ENCODE measurements around the gene ZBTB12.
"Not testable (repeated sequence)": the region's sequence is repeated elsewhere in the genome, so short reads cannot be mapped to it uniquely, and the experiment has no call there.

Gene ZBTB12

DNA sequence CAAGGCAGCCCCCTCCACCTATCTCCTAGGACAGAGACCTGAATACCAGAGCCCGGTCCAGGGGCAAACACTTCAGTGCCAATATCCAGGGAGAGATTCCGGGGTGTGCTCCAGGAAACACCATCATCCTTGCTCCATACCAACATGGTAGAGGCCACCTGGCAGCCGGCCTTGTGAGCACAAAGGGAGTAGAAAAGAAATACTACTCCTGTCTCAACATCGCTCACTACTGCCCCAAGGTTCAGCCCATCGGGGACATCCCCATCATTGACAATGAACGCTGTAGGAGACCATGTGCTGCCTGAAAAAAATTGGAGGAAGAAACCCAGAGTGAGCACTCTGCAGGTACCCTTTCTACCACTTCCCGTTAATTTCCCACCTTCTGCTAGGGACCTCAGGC, 40.7 kb downstream of the ZBTB12 start:
- no peak for DNase-seq (ENCODE audit: low read depth)
- H3K4me3 ChIP-seq (ENCODE audit: low read depth, low read length), result no peak overlapping the region
- TF ChIP-seq, protein P1, sequence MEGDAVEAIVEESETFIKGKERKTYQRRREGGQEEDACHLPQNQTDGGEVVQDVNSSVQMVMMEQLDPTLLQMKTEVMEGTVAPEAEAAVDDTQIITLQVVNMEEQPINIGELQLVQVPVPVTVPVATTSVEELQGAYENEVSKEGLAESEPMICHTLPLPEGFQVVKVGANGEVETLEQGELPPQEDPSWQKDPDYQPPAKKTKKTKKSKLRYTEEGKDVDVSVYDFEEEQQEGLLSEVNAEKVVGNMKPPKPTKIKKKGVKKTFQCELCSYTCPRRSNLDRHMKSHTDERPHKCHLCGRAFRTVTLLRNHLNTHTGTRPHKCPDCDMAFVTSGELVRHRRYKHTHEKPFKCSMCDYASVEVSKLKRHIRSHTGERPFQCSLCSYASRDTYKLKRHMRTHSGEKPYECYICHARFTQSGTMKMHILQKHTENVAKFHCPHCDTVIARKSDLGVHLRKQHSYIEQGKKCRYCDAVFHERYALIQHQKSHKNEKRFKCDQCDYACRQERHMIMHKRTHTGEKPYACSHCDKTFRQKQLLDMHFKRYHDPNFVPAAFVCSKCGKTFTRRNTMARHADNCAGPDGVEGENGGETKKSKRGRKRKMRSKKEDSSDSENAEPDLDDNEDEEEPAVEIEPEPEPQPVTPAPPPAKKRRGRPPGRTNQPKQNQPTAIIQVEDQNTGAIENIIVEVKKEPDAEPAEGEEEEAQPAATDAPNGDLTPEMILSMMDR (IDR thresholded peaks at IDR 0.05; ENCODE audit: low read depth, low read length, missing control alignments), result no peak

DNA sequence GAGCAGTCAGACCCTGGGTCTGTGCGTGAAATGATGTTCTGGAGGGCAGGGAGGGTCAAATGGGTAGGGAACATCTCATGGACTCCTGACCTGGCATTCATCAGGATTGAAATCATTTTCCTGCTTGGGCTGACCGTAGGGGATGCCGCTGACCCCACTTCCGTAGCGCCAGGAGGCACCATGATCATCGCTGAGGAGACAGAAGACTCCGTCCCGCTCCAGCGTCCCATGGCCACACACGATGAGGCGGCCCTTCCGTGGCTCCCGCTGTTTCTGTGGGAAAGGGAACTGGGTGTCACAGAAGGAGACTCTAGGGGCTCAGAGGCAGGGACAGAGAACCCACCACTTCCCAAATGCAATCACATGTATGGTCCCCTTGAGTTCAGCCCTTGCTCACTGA, 41.5 kb downstream of the ZBTB12 start:
- TF ChIP-seq, protein P1 (IDR thresholded peaks at IDR 0.05; ENCODE audit: low read depth, low read length, missing control alignments), result no peak
- no peak for DNase-seq (ENCODE audit: low read depth)
- no peak overlapping the region for H3K4me3 ChIP-seq (ENCODE audit: low read depth, low read length)

DNA sequence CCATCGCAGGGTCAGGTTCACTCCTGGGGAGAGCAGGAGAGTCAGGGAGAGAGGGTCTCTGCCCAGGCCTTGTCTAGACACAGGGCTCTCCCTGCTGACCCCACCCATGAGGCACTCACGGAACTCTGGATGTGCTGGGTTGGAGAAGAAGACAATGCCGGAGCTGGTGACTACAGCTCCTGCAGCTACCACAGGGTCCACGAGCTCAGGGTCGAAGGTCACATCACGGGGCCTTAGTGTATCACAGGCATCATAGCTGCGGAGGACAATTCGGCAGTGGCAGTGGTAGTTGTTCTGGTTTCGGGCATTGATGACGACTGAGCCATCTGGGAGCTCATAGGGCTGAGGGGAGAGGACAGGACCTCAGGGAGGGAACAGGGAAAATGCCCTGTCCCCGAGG, 42.0 kb downstream of the ZBTB12 start:
- no peak for DNase-seq (ENCODE audit: low read depth)
- TF ChIP-seq, protein P1 (IDR thresholded peaks at IDR 0.05; ENCODE audit: low read depth, low read length, missing control alignments), result no peak
- no peak overlapping the region for H3K4me3 ChIP-seq (ENCODE audit: low read depth, low read length)

DNA sequence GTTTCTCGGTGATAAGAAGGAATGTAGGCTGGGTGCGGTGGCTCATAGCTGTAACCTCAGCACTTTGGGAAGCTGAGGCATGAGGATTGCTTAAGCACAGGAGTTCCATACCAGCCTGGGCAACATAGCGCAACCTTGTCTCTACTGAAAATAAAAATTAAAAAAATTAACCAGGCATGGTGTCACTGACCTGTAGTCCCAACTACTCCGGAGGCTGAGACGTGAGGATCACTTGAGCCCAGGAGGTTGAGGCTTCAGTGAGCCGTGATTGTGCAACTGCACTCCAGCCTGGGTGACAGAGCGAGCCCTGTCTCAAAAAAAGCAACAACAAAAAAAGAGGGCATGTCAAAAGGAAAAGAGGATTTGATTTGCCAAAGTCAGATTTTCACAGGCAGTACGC, 43.2 kb downstream of the ZBTB12 start:
- DNase-seq (ENCODE audit: low read depth), result no peak
- H3K4me3 ChIP-seq (ENCODE audit: low read depth, low read length), result no peak overlapping the region
- TF ChIP-seq, protein P1 (IDR thresholded peaks at IDR 0.05; ENCODE audit: low read depth, low read length, missing control alignments), result no peak

DNA sequence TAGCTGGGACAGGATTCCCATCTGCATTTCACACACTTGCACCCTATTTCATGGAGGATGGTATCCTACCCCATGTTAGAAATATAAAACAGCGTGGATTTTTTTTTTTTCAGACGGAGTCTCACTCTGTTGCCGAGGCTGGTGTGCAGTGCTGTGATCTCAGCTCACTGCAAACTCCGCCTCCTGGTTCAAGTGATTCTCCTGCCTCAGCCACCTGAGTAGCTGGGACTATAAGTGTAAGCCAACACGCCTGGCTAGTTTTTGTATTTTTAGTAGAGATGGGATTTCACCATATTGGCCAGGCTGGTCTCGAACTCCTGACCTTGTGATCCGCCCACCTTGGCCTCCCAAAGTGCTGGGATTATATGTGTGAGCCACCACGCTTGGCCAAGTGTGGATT, 44.1 kb downstream of the ZBTB12 start:
- H3K4me3 ChIP-seq (ENCODE audit: low read depth, low read length); DNase-seq (ENCODE audit: low read depth): not testable (repeated sequence)

DNA sequence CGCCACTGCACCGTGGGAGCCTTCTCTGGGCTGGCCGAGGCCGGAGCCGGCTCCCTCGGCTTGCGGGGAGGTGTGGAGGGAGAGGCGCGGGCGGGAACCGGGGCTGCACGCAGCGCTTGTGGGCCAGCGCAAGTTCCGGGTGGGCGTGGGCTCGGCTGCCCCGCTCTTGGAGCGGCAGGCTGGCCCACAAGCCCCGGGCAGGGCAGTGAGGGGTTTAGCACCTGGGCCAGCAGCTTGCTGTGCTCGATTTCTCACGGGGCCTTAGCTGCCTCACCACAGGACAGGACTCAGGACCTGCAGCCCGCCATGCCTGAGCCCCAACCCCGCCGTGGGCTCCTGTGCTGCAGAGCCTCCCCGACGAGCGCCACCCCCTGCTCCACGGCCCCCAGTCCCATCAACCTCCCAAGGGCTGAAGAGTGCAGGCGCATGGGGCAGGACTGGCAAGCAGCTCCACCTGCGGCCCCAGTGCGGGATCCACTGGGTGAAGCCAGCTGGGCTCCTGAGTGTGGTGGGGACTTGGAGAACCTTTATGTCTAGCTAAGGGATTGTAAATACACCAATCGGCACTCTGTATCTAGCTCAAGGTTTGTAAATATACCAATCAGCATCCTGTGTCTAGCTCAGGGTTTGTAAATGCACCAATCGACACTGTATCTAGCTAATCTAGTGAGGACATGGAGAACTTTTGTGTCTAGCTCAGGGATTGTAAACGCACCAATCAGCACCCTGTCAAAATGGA, 49.7 kb downstream of the ZBTB12 start:
- not testable (repeated sequence) for H3K4me3 ChIP-seq (ENCODE audit: low read depth, low read length); DNase-seq (ENCODE audit: low read depth)

DNA sequence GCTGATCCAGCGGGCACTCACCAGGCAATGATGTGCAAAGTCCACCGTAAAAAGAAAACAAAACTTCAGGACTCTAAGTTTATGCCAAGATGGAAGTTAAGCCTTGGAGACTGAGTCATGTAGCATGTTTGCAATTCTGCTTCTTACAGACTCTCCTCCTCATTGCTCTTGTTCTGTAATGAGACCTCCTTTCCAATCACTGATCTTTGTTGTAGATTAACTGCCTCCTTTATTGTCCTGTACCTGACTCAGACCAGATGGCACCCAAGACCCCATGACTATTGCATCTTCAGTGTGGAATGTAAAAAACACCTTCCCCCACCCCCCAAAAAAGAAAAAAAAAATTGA, 50.4 kb downstream of the ZBTB12 start:
- TF ChIP-seq, protein P1 (IDR thresholded peaks at IDR 0.05; ENCODE audit: low read depth, low read length, missing control alignments), result no peak

DNA sequence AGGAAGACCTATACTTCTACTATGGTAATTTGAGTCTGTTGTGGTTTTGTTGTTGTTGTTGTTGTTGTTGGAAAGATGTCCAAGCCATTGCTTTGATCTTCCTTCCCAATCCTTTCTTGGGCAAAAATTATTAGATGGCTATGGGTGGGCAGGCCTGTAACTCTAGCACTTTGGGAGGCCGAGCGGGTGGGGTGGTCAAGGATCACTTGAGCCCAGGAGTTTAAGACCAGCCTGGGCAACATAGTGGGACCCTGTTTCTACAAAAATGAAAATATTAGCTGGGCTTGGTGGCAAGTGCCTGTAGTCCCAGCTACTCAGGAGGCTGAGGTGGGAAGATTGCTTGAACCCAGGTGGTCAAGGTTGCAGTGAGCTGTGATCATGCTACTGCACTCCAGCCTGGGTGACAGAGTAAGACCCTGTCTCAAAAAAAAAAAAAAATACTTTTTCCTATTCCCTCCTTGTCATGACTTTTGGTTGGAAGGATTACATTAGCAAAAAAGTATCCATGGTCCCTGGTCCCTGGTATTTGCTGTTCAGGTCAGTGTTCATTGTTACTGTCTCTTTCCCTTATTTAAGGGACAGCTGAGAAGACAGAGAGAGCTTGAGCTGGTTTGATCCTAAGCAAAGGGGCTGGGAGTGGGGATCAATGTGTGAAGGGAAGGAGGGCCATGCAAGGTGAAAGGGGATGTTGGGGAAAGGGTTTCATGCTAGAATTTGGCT, 51.0 kb downstream of the ZBTB12 start:
- DNase-seq (ENCODE audit: low read depth), result no peak
- H3K4me3 ChIP-seq (ENCODE audit: low read depth, low read length), result no peak overlapping the region
- TF ChIP-seq, protein P1 (IDR thresholded peaks at IDR 0.05; ENCODE audit: low read depth, low read length, missing control alignments), result no peak

More for the DNA sequence above, 50.4 kb downstream of the ZBTB12 start:
- no peak overlapping the region for H3K4me3 ChIP-seq (ENCODE audit: low read depth, low read length)
- no peak for DNase-seq (ENCODE audit: low read depth)
